ENCODE measurements around the gene MT4.
A peak's percentile ranks its signal among the peaks of the same experiment; 100 is the strongest.

Gene MT4

GRCh38 chr16:56558024-56558747, 6.7 kb upstream of the MT4 start:
- TF ChIP-seq CTCF (conservative IDR thresholded peaks at IDR 0.05; ENCODE audit: low read depth, low read length) = no peak
- no peak overlapping the region for H3K4me3 ChIP-seq (ENCODE audit: low read depth, low read length)
- peak; percentile 11 for DNase-seq (ENCODE audit: low read depth)

DNA sequence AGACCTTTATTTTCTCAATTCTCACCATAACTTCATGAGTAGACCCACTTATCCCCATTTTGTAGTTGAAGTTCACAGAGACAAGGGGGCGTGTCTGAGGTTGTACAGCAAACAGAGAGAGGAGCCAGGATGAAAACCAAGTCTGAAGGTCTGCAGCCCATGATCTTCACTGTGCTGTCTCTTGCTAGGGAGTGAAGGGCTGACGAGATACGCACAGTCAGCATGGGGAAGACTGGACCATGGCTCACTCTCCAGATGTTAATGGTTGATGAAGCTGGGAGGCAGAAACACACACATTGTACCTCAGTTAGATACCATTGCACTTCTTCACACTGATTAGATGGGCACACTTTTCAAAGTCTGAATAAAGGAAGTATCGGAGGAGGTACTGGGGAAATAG, 5.8 kb upstream of the MT4 start:
- no peak for TF ChIP-seq CTCF (conservative IDR thresholded peaks at IDR 0.05; ENCODE audit: low read depth, low read length)
- no peak overlapping the region for H3K4me3 ChIP-seq (ENCODE audit: low read depth, low read length)
- no peak for DNase-seq (ENCODE audit: low read depth)

DNA sequence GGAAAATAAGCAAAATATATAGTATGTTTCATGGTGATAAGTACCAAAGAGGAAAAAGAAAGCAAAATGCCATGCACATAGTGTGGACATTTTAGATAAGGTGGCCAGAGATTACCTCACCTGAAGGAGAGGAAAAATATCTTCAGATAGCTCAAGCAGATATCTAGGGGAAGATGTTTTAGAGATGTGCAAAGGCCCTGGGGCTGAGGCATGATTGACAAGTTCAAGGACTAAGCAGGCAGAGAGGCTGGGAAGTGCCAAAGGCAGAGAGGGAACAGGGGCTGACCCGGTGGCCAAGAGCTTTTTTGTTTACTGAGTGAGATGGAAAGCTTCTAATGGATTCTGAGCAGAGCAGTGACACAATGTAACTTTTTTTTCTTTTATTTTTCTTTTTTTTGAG, 4.4 kb upstream of the MT4 start:
- H3K4me3 ChIP-seq (ENCODE audit: low read depth, low read length) = no peak overlapping the region
- DNase-seq (ENCODE audit: low read depth) = no peak
- no peak for TF ChIP-seq CTCF (conservative IDR thresholded peaks at IDR 0.05; ENCODE audit: low read depth, low read length)

DNA sequence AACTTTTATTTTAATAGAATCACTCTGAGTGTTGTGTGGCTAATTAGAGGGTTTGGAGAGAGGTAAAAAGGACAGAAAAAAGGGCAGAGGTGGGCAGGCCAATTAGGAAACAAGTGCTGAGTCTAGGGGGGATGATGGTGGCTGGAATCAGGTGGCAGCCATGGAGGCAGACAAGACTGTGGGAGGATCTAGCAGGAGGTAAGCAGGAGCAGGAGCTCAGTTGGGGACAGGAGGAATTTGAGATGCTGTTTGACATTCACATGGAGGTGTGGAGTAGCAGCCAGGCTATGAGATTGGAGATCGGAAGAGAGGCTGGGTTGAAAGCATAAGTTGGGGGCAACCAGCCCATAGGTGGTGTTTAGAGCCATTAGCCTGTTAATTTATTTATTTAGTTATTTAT, 3.7 kb upstream of the MT4 start:
- no peak overlapping the region for H3K4me3 ChIP-seq (ENCODE audit: low read depth, low read length)
- DNase-seq (ENCODE audit: low read depth) = no peak
- TF ChIP-seq CTCF (conservative IDR thresholded peaks at IDR 0.05; ENCODE audit: low read depth, low read length) = no peak

- no peak for DNase-seq (ENCODE audit: low read depth)
- H3K4me3 ChIP-seq (ENCODE audit: low read depth, low read length) = no peak overlapping the region
- no peak for TF ChIP-seq CTCF (conservative IDR thresholded peaks at IDR 0.05; ENCODE audit: low read depth, low read length)
Measured at GRCh38 chr16:56569971-56570370, 5.1 kb downstream of the MT4 start.

- H3K4me3 ChIP-seq (ENCODE audit: low read depth, low read length) = no peak overlapping the region
- no peak for TF ChIP-seq CTCF (conservative IDR thresholded peaks at IDR 0.05; ENCODE audit: low read depth, low read length)
- DNase-seq (ENCODE audit: low read depth) = no peak
Measured at GRCh38 chr16:56571525-56571924, 6.7 kb downstream of the MT4 start.

- H3K4me3 ChIP-seq (ENCODE audit: low read depth, low read length) = no peak overlapping the region
- no peak for TF ChIP-seq CTCF (conservative IDR thresholded peaks at IDR 0.05; ENCODE audit: low read depth, low read length)
- no peak for DNase-seq (ENCODE audit: low read depth)
Measured at GRCh38 chr16:56574625-56575024, 9.8 kb downstream of the MT4 start.

Data from choroid plexus epithelial cell (primary cell).